Glutamatergic neuron (in vitro differentiated cells): ENCODE data around the gene CACNA1C. TPM values are rescaled to one million over a fixed set of nuclear protein-coding genes. Genes with fewer than 3 reads are reported as not detected.

Experiments
- DNase-seq: peaks from one replicate; pipeline ENCODE4 v3.0.0; 2022
- H3K27ac Mint-ChIP-seq: one replicate; pipeline ENCODE4 v1.8.0; 2020; ENCODE audit warnings: mild to moderate bottlenecking, mixed read lengths, inconsistent platforms; ENCODE audit not compliant: unreplicated experiment
- H3K27me3 Mint-ChIP-seq: one replicate; pipeline ENCODE4 v1.8.0; 2020; ENCODE audit warnings: mild to moderate bottlenecking, moderate library complexity, mixed read lengths, inconsistent platforms; ENCODE audit not compliant: unreplicated experiment
- H3K36me3 Mint-ChIP-seq: one replicate; pipeline ENCODE4 v1.8.0; 2020; ENCODE audit warnings: mild to moderate bottlenecking, mixed read lengths, inconsistent platforms; ENCODE audit not compliant: unreplicated experiment
- H3K4me1 Mint-ChIP-seq: one replicate; pipeline ENCODE4 v1.8.0; 2020; ENCODE audit warnings: mild to moderate bottlenecking, low read depth, mixed read lengths, inconsistent platforms; ENCODE audit not compliant: unreplicated experiment
- H3K4me3 Mint-ChIP-seq: one replicate; pipeline ENCODE4 v1.8.0; 2020; ENCODE audit warnings: mild to moderate bottlenecking, mixed read lengths, inconsistent platforms; ENCODE audit not compliant: unreplicated experiment
- H3K9me3 Mint-ChIP-seq: one replicate; pipeline ENCODE4 v1.8.0; 2020; ENCODE audit warnings: mild to moderate bottlenecking, moderate library complexity, mixed read lengths, inconsistent platforms; ENCODE audit not compliant: unreplicated experiment
- CTCF ChIP-seq: fragments of 200-600 bp; sonication (generic); IDR thresholded peaks from one replicate; pipeline ENCODE4 v1.5.0; 2021; ENCODE audit not compliant: partially characterized antibody, unreplicated experiment
- total RNA-seq: library from RNA; stranded (reverse); fragmentation: NEBNext Ultra II Directional; extraction: Animal tissue kit (Norgen Biotek cat#: 25700); gene quantifications from one replicate; pipeline ENCODE4 v1.2.1, GENCODE V29; 2021; ENCODE audit not compliant: unreplicated experiment

Gene CACNA1C
- total RNA-seq, 1 donor from 2014 or later = 11.0 TPM

- DNase-seq = no peak
- Mint-ChIP-seq H3K4me1 (peaks cover 50% of the 10 kb centered on the region), H3K4me3 (no peak overlapping the region), H3K36me3 (no peaks in the 10 kb centered on the region), H3K27me3 (peaks cover 11% of the 10 kb centered on the region), H3K27ac (no peak overlapping the region), H3K9me3 (peaks cover 20% of the 10 kb centered on the region)
- no peak for TF ChIP-seq CTCF
These were observed 239.2 kb downstream of the CACNA1C start for GRCh38 chr12:2291947-2292346.

- Mint-ChIP-seq H3K4me3 (no peak overlapping the region), H3K9me3 (peaks cover 17% of the 10 kb centered on the region), H3K27ac (no peak overlapping the region), H3K36me3 (no peaks in the 10 kb centered on the region), H3K4me1 (peaks cover 47% of the 10 kb centered on the region), H3K27me3 (peaks cover 9% of the 10 kb centered on the region)
- no peak for TF ChIP-seq CTCF
- DNase-seq = no peak
These were observed 239.8 kb downstream of the CACNA1C start for GRCh38 chr12:2292560-2292959.

GRCh38 chr12:2294651-2295475, 242.1 kb downstream of the CACNA1C start:
- peaks cover 6% of the 10 kb centered on the region for H3K9me3 Mint-ChIP-seq

GRCh38 chr12:2295941-2296461, 243.2 kb downstream of the CACNA1C start:
- Mint-ChIP-seq H3K36me3 (no peaks in the 10 kb centered on the region), H3K4me1 (peaks cover 22% of the 10 kb centered on the region), H3K27me3 (peaks cover 1% of the 10 kb centered on the region), H3K4me3 (peak overlapping the region; percentile 48), H3K9me3 (peaks cover 5% of the 10 kb centered on the region), H3K27ac (no peak overlapping the region)
- DNase-seq = no peak
- TF ChIP-seq CTCF = no peak

More at GRCh38 chr12:2294651-2295475, 242.1 kb downstream of the CACNA1C start:
- no peak for DNase-seq
- Mint-ChIP-seq H3K27ac (no peak overlapping the region), H3K36me3 (no peaks in the 10 kb centered on the region), H3K4me3 (peak overlapping the region; percentile 28), H3K4me1 (peaks cover 25% of the 10 kb centered on the region), H3K27me3 (peaks cover 1% of the 10 kb centered on the region)
- no peak for TF ChIP-seq CTCF

- Mint-ChIP-seq H3K9me3 (peaks cover 8% of the 10 kb centered on the region), H3K27ac (no peak overlapping the region)
These were observed 244.2 kb downstream of the CACNA1C start for GRCh38 chr12:2297004-2297403.

More at GRCh38 chr12:2297004-2297403, 244.2 kb downstream of the CACNA1C start:
- DNase-seq = no peak
- H3K27me3 Mint-ChIP-seq = peaks cover 1% of the 10 kb centered on the region
- no peaks in the 10 kb centered on the region for H3K36me3 Mint-ChIP-seq
- H3K4me3 Mint-ChIP-seq = no peak overlapping the region
- TF ChIP-seq CTCF = no peak
- H3K4me1 Mint-ChIP-seq = peaks cover 22% of the 10 kb centered on the region
